Neuronal stem cell (in vitro differentiated cells): ENCODE results near the gene TNIK.

Experiments used
- DNase-seq: peaks from one replicate; pipeline ENCODE4 v3.0.0-alpha.2; 2013; ENCODE audit warnings: low spot score
- H2AFZ ChIP-seq: one replicate; pipeline ENCODE4 v1.6.1; 2013; ENCODE audit warnings: mild to moderate bottlenecking, low read length, inconsistent platforms
- H2AK5ac ChIP-seq: 2 replicates; pipeline ENCODE4 v1.6.1; 2013; ENCODE audit warnings: low read depth, mild to moderate bottlenecking, inconsistent platforms, low read length, moderate library complexity, mixed read lengths
- H2BK120ac ChIP-seq: 2 replicates; pipeline ENCODE4 v1.6.1; 2013; ENCODE audit warnings: low read depth, mild to moderate bottlenecking, inconsistent platforms, low read length, moderate library complexity, mixed read lengths
- H2BK12ac ChIP-seq: one replicate; pipeline ENCODE4 v1.6.1; 2013; ENCODE audit warnings: low read length, inconsistent platforms
- H2BK15ac ChIP-seq: 2 replicates; pipeline ENCODE4 v1.6.1; 2013; ENCODE audit warnings: mild to moderate bottlenecking, low read length, inconsistent platforms, mixed read lengths
- H2BK5ac ChIP-seq: one replicate; pipeline ENCODE4 v1.6.1; 2013; ENCODE audit warnings: inconsistent platforms, mild to moderate bottlenecking, low read length, moderate library complexity
- H3K14ac ChIP-seq: one replicate; pipeline ENCODE4 v1.6.1; 2013; ENCODE audit warnings: low read length, inconsistent platforms
- H3K18ac ChIP-seq: 2 replicates; pipeline ENCODE4 v1.6.1; 2013; ENCODE audit warnings: low read length, inconsistent platforms
- H3K23ac ChIP-seq: 2 replicates; pipeline ENCODE4 v1.6.1; 2013; ENCODE audit warnings: low read depth, mild to moderate bottlenecking, mixed read lengths, low read length, inconsistent platforms; ENCODE audit not compliant: poor library complexity
- H3K27ac ChIP-seq: replicated peaks from 3 replicates; pipeline ENCODE4 v1.5.1; 2013; ENCODE audit warnings: low read length, inconsistent platforms
- H3K27me3 ChIP-seq, 3 experiments: 2 replicates each; pipeline ENCODE4 v1.6.1; 2013; ENCODE audit warnings: low read length in 3 of 3, mild to moderate bottlenecking in 2 of 3, inconsistent platforms in 1 of 3, low read depth in 1 of 3, mixed read lengths in 1 of 3, moderate library complexity in 1 of 3; ENCODE audit not compliant: control insufficient read depth in 3 of 3, insufficient read depth in 3 of 3
- H3K36me3 ChIP-seq, 2 donors: replicated peaks in 1 of 2; 2 replicates each; pipeline ENCODE4 v1.6.1; 2013; ENCODE audit warnings: low read length in 2 of 2; ENCODE audit not compliant: control insufficient read depth in 2 of 2, insufficient read depth in 2 of 2
- H3K4ac ChIP-seq: 2 replicates; pipeline ENCODE4 v1.6.1; 2013; ENCODE audit warnings: inconsistent platforms, mild to moderate bottlenecking, low read length, moderate library complexity
- H3K4me1 ChIP-seq, 2 donors: 1 replicate in 1 of 2; 2 replicates in 1 of 2; pipeline ENCODE4 v1.6.1; 2013; ENCODE audit warnings: low read length in 2 of 2, low read depth in 1 of 2; ENCODE audit not compliant: control insufficient read depth in 2 of 2, insufficient read depth in 1 of 2
- H3K4me2 ChIP-seq: one replicate; pipeline ENCODE4 v1.6.1; 2013; ENCODE audit warnings: mild to moderate bottlenecking, low read length, inconsistent platforms; ENCODE audit not compliant: insufficient read depth, poor library complexity, severe bottlenecking
- H3K4me3 ChIP-seq, 2 donors: 2 replicates each; pipeline ENCODE4 v1.5.1; 2013; ENCODE audit warnings: low read length in 2 of 2, mild to moderate bottlenecking in 2 of 2, inconsistent platforms in 1 of 2, moderate library complexity in 1 of 2
- H3K79me1 ChIP-seq: one replicate; pipeline ENCODE4 v1.6.1; 2013; ENCODE audit warnings: low read depth, mild to moderate bottlenecking, inconsistent platforms, low read length, moderate library complexity
- H3K9ac ChIP-seq: one replicate; pipeline ENCODE4 v1.6.1; 2013; ENCODE audit warnings: mild to moderate bottlenecking, low read depth, low read length, inconsistent platforms; ENCODE audit not compliant: poor library complexity
- H3K9me3 ChIP-seq, 2 donors: replicated peaks in 1 of 2; 2 replicates each; pipeline versions ENCODE3 to v1.6.1; 2013; ENCODE audit warnings: low read length in 2 of 2, mild to moderate bottlenecking in 2 of 2, inconsistent platforms in 1 of 2, low read depth in 1 of 2, mixed read lengths in 1 of 2, moderate library complexity in 1 of 2; ENCODE audit not compliant: control insufficient read depth in 2 of 2, insufficient read depth in 1 of 2
- H4K8ac ChIP-seq: one replicate; pipeline ENCODE4 v1.6.1; 2013; ENCODE audit warnings: low read depth, mild to moderate bottlenecking, inconsistent platforms, low read length, moderate library complexity
- H4K91ac ChIP-seq: one replicate; pipeline ENCODE4 v1.6.1; 2013; ENCODE audit warnings: low read length, low read depth, mild to moderate bottlenecking, inconsistent platforms; ENCODE audit not compliant: poor library complexity
- WGBS, 2 donors: extraction: QIAGEN DNeasy Blood & Tissue Kit; methylation state at CpG; one replicate each; pipeline ENCODE4 v1.1.7; 2013; ENCODE audit warnings: missing lambda C conversion rate in 2 of 2, mixed read lengths in 1 of 2; ENCODE audit not compliant: insufficient read length in 2 of 2, insufficient replicate concordance in 1 of 2; ENCODE audit errors: extremely low coverage in 2 of 2; 5-methylcytosine and 5-hydroxymethylcytosine counted together

Gene TNIK

DNA sequence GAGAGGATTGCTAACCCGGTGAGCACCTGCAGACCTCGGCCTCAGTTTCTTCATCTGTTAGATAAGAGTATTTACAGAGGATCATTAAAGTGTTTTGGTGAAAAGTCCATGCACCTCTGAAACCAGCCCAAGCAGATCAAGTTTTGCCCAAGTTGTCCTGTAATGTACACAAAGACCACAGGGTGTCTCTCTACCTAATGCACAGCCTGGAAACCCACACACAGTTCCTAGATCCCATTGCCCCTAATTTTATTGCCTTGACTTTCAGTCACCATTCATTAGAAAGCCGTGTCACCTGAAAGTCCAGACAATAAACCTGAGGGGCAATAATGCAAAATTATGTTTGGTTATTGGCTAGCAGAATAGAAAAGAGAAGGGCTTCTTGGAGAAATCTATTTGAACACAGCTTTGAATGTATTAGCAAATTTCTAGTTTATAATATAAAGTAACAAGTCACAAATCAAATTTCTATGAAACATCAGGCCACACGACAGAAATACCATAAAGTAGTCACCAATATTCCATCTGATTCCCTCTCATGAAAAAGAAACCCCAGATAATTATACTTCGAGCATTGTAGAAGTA, 272.4 kb downstream of the TNIK start:
- H4K8ac ChIP-seq = no peak overlapping the region
- H3K79me1 ChIP-seq = no peaks in the 10 kb centered on the region
- H2AFZ ChIP-seq = no peak overlapping the region
- no peak overlapping the region for H3K27ac ChIP-seq
- H2BK12ac ChIP-seq = no peak overlapping the region
- no peak overlapping the region for H2BK120ac ChIP-seq
- H3K4me1 ChIP-seq = peaks cover 2% of the 10 kb centered on the region in 2 donors
- peak; percentile 30 for DNase-seq
- no peak overlapping the region for H3K9ac ChIP-seq
- H2BK15ac ChIP-seq = no peak overlapping the region
- no peak overlapping the region for H4K91ac ChIP-seq
- no peak overlapping the region for H3K18ac ChIP-seq
- no peak overlapping the region for H2AK5ac ChIP-seq
- peaks cover 0 to 52% of the 10 kb centered on the region in 2 donors for H3K36me3 ChIP-seq
- no peak overlapping the region for H3K4ac ChIP-seq
- no peak overlapping the region for H3K4me2 ChIP-seq
- H3K14ac ChIP-seq = no peak overlapping the region
- no peak overlapping the region for H3K23ac ChIP-seq
- no peak overlapping the region for H3K4me3 ChIP-seq
- H3K9me3 ChIP-seq = no peaks in the 10 kb centered on the region
- no CpG with 5 or more reads among the region's 5 CpGs for WGBS, 2 donors
- H3K27me3 ChIP-seq = no peaks in the 10 kb centered on the region
- H2BK5ac ChIP-seq = no peak overlapping the region

DNA sequence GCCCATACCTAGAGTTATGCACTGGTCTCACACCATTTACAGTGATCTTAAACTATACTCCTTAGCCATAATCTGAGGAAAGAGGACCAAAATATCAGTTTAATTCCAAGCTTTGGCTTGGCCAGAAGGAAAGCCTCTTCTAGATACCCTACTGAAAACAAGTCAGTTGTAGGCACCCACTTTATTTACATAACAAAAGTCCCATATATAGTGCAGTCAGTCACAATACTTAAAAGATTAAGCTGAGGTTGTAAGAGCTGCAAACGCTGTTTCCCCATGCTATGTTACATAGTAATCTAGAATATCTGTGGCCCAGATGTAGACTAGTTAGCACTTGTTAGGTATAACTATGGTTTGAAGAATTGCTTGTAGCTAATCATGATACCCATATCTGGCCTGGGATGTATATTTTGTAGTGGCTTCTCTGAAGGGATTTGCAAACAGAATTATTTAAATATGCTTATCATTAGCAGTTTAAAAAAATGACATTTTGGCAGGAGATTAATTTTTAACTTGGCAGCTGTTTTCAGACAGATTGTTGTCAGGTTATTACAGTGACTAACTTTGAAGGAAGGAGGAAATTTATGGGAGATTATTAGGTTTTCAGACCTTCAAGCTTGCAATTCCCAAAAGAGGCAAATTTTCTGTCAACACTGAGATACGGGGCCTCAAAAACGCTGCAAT, 273.2 kb downstream of the TNIK start:
- H3K9ac ChIP-seq = no peak overlapping the region
- H3K4me3 ChIP-seq = no peak overlapping the region
- H2AK5ac ChIP-seq = no peak overlapping the region
- no peak for DNase-seq
- H3K18ac ChIP-seq = no peak overlapping the region
- H3K79me1 ChIP-seq = no peaks in the 10 kb centered on the region
- no peak overlapping the region for H2BK120ac ChIP-seq
- no peak overlapping the region for H4K8ac ChIP-seq
- WGBS, 2 donors = no CpG with 5 or more reads among the region's 3 CpGs
- no peak overlapping the region for H3K4ac ChIP-seq
- H3K23ac ChIP-seq = no peak overlapping the region
- H2BK5ac ChIP-seq = no peak overlapping the region
- H3K36me3 ChIP-seq = peaks cover 0 to 48% of the 10 kb centered on the region in 2 donors
- no peak overlapping the region for H2BK15ac ChIP-seq
- no peak overlapping the region for H3K27ac ChIP-seq
- no peaks in the 10 kb centered on the region for H3K9me3 ChIP-seq
- H3K4me2 ChIP-seq = no peak overlapping the region
- no peak overlapping the region for H2BK12ac ChIP-seq
- H3K4me1 ChIP-seq = peaks cover 2% of the 10 kb centered on the region in 2 donors
- H2AFZ ChIP-seq = no peak overlapping the region
- H3K14ac ChIP-seq = no peak overlapping the region
- H3K27me3 ChIP-seq = no peaks in the 10 kb centered on the region
- H4K91ac ChIP-seq = no peak overlapping the region

DNA sequence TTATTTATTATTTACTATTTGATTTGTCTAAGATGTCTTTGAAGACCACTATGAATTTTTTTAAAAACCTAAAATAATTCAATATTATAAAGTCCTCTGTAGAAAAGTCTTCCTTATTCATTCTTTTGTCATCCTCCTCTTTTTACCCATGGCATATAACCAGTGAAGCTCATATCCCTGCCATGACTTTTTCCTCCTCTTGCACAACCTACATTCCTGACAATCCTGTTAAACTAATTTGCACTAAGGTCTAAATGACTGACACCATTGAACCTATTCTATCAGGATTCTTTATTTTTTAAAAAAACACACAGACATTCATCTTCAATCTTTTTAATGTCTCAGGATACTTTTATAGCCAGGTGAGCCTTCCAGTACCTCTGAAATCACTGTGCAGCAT, 273.8 kb downstream of the TNIK start:
- no peak overlapping the region for H2BK120ac ChIP-seq
- H3K4me2 ChIP-seq = no peak overlapping the region
- H3K14ac ChIP-seq = no peak overlapping the region
- H3K23ac ChIP-seq = no peak overlapping the region
- no peak overlapping the region for H3K4ac ChIP-seq
- H2AK5ac ChIP-seq = no peak overlapping the region
- H3K4me1 ChIP-seq = peaks cover 2% of the 10 kb centered on the region in 2 donors
- no peak overlapping the region for H4K8ac ChIP-seq
- no peak overlapping the region for H4K91ac ChIP-seq
- H2BK12ac ChIP-seq = no peak overlapping the region
- no peak overlapping the region for H2BK5ac ChIP-seq
- no peaks in the 10 kb centered on the region for H3K79me1 ChIP-seq
- DNase-seq = no peak
- H3K4me3 ChIP-seq = no peak overlapping the region
- H2BK15ac ChIP-seq = no peak overlapping the region
- H3K9ac ChIP-seq = no peak overlapping the region
- no peak overlapping the region for H3K18ac ChIP-seq
- no peaks in the 10 kb centered on the region for H3K9me3 ChIP-seq
- no peaks in the 10 kb centered on the region for H3K27me3 ChIP-seq
- no peak overlapping the region for H2AFZ ChIP-seq
- H3K36me3 ChIP-seq = peaks cover 0 to 45% of the 10 kb centered on the region in 2 donors
- no peak overlapping the region for H3K27ac ChIP-seq

DNA sequence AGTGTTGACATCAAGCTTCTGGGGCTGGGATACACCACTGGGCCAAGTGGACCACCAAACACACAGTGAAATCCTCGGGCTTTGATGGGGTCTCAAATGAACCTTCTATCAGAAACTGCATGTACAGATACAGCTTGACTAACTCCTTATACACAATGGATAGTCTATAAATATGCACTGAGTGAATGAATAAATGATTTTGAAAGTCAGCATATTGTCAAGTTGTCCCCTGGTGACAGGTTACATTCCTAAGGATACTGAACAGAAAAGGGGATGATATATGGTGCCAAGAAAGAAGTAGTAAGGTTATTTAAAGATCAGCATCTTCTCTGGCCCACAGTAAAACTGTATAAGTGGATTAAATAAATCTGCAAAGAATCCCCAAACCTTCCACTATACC, 274.2 kb downstream of the TNIK start:
- H2BK5ac ChIP-seq = no peak overlapping the region
- WGBS, 2 donors = no CpG with 5 or more reads among the region's 1 CpG

More for the DNA sequence above, 274.2 kb downstream of the TNIK start:
- Histone ChIP-seq H2AFZ (no peak overlapping the region), H2BK15ac (no peak overlapping the region), H2BK12ac (no peak overlapping the region), H3K9ac (no peak overlapping the region), H3K27me3 (no peaks in the 10 kb centered on the region), H3K14ac (no peak overlapping the region), H2AK5ac (no peak overlapping the region), H3K9me3 (no peaks in the 10 kb centered on the region), H3K36me3 (peaks cover 0 to 45% of the 10 kb centered on the region in 2 donors), H3K4me1 (peaks cover 2% of the 10 kb centered on the region in 2 donors), H3K23ac (no peak overlapping the region), H3K79me1 (no peaks in the 10 kb centered on the region), H3K4ac (no peak overlapping the region), H3K27ac (no peak overlapping the region), H3K4me3 (no peak overlapping the region), H3K4me2 (no peak overlapping the region), H3K18ac (no peak overlapping the region), H2BK120ac (no peak overlapping the region), H4K8ac (no peak overlapping the region), H4K91ac (no peak overlapping the region)
- DNase-seq = no peak
